ENCODE measurements around the gene SAA2.
"Not testable (repeated sequence)": the region's sequence is repeated elsewhere in the genome, so short reads cannot be mapped to it uniquely, and the experiment has no call there.

SAA2 gene

DNA sequence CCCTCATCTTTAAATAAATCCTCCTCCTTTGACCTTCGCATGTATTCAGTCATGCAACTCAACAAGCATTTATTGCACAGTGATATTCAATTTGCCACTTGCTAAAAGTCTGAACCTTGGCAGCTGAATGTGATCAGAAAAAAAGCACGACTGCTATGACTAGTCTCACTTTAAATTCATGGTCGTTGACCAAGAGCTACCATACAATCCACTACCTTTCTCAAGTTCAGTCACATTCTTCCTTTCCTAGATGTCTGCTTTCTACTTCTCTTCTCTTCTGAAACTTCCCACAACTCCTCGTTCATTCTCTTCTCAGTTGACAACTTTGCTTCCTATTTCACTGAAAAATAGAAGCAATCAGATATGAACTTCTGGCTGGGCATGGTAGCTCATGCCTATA is 15.6 kb upstream of the SAA2 start:
- no peak overlapping the region for H3K4me3 ChIP-seq (replicated peaks in 1 of 2; ENCODE audit: low read depth in 2 of 2, low read length in 2 of 2)
- no peak for DNase-seq (ENCODE audit: low read depth in 2 of 2)
- TF ChIP-seq, protein P1, sequence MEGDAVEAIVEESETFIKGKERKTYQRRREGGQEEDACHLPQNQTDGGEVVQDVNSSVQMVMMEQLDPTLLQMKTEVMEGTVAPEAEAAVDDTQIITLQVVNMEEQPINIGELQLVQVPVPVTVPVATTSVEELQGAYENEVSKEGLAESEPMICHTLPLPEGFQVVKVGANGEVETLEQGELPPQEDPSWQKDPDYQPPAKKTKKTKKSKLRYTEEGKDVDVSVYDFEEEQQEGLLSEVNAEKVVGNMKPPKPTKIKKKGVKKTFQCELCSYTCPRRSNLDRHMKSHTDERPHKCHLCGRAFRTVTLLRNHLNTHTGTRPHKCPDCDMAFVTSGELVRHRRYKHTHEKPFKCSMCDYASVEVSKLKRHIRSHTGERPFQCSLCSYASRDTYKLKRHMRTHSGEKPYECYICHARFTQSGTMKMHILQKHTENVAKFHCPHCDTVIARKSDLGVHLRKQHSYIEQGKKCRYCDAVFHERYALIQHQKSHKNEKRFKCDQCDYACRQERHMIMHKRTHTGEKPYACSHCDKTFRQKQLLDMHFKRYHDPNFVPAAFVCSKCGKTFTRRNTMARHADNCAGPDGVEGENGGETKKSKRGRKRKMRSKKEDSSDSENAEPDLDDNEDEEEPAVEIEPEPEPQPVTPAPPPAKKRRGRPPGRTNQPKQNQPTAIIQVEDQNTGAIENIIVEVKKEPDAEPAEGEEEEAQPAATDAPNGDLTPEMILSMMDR (IDR thresholded peaks at IDR 0.05; ENCODE audit: low read depth, low read length) = no peak

DNA sequence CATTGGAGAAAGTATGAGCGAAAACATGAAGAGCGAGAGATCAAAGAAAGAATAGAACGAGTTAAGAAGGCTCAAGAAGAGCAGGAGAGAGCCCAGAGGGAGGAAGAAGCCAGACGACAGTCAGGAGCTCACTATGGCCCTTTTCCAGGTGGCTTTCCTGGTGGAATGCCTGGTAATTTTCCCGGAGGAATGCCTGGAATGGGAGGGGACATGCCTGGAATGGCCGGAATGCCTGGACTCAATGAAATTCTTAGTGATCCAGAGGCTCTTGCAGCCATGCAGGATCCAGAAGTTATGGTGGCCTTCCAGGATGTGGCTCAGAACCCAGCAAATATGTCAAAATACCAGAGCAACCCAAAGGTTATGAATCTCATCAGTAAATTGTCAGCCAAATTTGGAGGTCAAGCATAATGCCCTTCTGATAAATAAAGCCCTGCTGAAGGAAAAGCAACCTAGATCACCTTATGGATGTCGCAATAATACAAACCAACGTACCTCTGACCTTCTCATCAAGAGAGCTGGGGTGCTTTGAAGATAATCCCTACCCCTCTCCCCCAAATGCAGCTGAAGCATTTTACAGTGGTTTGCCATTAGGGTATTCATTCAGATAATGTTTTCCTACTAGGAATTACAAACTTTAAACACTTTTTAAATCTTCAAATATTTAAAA is 14.3 kb upstream of the SAA2 start:
- H3K4me3 ChIP-seq (replicated peaks in 1 of 2; ENCODE audit: low read depth in 2 of 2, low read length in 2 of 2); DNase-seq (ENCODE audit: low read depth in 2 of 2): not testable (repeated sequence)

DNA sequence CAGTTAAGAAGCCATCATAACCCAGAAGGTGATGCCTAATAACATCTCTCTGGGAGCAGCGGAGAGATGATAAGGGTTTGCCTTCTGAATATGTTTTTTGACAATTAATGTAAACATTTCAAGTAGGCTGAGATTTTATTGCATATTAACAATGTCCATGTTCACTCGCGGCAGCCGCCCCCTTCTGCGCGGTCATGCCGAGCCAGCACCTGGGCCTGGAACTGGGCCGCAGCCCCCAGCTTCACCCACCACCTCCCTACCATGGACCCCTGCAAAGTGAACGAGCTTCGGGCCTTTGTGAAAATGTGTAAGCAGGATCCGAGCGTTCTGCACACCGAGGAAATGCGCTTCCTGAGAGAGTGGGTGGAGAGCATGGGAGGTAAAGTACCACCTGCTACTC is 13.3 kb upstream of the SAA2 start:
- H3K4me3 ChIP-seq (replicated peaks in 1 of 2; ENCODE audit: low read depth in 2 of 2, low read length in 2 of 2) = no peak overlapping the region

DNA sequence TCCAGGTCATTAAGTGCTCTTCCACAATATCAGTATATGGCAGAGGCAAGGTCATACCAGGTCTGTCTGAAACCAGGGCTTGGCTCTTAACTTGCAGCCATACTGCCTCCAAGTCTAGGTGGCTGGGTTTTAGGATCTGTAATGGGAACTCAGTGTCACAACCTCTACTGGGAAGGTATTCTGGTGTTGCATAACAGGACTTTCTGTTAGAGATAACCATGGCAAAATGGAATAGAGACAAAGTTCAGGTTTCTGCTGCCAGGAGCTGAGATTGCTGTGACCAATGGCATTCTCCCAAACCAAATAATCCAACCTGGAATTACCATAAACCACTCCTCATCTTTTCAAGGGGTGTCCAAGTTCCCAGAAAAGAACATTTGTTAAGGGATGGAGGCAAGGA is 10.8 kb upstream of the SAA2 start:
- TF ChIP-seq, protein P1 (IDR thresholded peaks at IDR 0.05; ENCODE audit: low read depth, low read length) = no peak
- no peak for DNase-seq (ENCODE audit: low read depth in 2 of 2)
- H3K4me3 ChIP-seq (replicated peaks in 1 of 2; ENCODE audit: low read depth in 2 of 2, low read length in 2 of 2) = no peak overlapping the region

More for the DNA sequence above, 13.3 kb upstream of the SAA2 start:
- DNase-seq (ENCODE audit: low read depth in 2 of 2) = no peak
- TF ChIP-seq, protein P1 (IDR thresholded peaks at IDR 0.05; ENCODE audit: low read depth, low read length) = no peak

DNA sequence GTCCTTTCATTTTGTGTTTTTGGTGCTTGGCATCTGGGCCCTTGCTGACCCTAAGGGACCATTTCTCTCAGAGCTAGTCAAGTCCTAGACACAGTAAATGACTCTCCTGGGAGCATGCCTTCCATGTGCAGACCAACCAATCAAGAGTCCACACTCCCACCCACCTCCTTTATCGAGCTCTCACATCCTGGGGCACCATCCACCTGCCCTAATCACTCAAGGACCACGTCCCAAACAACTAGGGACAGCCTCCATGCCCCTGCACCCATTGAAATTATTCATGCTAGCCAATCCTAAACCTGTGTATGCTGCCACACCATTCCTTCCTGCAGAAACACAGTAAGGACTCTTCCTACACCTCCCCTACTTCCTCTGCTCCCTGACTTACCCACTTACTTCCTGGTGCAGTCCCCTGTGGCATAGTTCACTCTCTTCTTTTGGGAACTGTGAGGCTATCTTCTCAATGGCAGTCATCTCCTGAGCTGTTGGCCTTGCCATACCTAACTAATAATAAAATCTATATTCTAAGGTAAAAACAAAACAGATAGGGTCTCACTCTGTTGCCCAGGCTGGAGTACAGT is 6.4 kb upstream of the SAA2 start:
- H3K4me3 ChIP-seq (replicated peaks in 1 of 2; ENCODE audit: low read depth in 2 of 2, low read length in 2 of 2) = no peak overlapping the region
- TF ChIP-seq, protein P1 (IDR thresholded peaks at IDR 0.05; ENCODE audit: low read depth, low read length) = no peak
- DNase-seq (ENCODE audit: low read depth in 2 of 2) = no peak

DNA sequence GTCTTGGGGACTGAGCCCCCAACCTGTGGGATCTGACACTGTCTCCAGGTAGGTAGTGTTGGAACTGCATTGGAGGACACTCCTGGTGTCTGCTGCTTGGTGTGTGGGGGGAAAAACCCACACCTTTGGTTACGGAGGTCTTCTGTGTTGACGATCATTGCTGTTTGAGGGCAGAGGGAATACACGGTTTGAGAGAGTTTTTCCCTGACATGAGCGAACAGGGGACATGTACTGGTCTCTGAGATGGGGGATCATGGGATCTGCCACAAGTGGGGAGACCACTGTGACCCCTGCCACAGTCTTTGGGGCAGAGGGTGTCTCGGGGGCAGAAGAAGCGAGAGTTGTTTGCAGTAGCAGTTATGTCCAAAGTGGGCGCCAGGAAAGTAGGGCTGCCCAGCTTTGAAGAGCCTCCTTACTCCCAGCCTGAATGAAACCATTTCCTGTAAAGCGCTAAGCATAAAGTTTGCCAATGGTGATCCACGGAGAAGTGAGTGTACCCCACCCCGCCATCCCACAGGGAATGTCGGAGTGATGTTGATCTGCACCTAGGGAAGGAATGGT is 5.4 kb upstream of the SAA2 start:
- TF ChIP-seq, protein P1 (IDR thresholded peaks at IDR 0.05; ENCODE audit: low read depth, low read length) = no peak
- no peak for DNase-seq (ENCODE audit: low read depth in 2 of 2)
- H3K4me3 ChIP-seq (replicated peaks in 1 of 2; ENCODE audit: low read depth in 2 of 2, low read length in 2 of 2) = no peak overlapping the region

DNA sequence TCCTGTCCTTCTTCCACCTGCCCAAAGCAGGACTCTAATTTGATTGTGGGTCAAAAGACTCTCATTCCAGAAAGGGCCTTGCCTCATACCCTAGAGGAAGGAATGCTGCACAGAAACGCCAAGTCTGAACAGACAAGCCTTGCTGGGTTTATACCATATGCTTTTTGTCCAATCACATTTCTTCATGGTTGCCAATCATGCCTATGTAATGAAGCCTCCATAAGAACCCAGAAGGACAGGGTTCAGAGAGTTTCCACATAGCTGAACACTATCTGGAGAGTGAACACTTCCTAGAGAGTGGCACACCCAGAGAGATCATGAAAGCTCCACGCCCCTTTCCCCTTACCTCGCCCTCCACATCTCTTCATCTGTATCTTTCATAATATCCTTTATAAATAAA is 4.8 kb upstream of the SAA2 start:
- DNase-seq (ENCODE audit: low read depth in 2 of 2) = no peak

DNA sequence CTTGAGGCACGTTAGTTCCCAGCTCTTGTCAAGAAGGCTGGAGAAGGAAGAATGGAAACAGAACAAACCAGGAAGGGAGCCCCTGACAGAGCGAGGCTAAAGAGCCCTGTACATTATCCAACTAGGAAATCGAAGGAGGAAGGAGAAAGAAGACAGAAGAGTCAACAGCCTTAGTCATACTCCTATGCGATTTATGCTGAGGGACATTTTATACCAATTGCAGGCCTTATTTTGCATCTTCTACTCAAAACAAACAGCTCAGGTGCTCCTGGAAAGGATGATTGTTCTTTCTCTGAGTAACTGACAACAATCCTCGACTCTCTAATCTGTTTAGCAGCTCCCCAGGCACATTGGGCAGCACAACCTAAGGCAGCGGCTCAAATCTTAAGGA is 1.3 kb downstream of the SAA2 start:
- not testable (repeated sequence) for H3K4me3 ChIP-seq (replicated peaks in 1 of 2; ENCODE audit: low read depth in 2 of 2, low read length in 2 of 2); DNase-seq (ENCODE audit: low read depth in 2 of 2)

More for the DNA sequence above, 4.8 kb upstream of the SAA2 start:
- TF ChIP-seq, protein P1 (IDR thresholded peaks at IDR 0.05; ENCODE audit: low read depth, low read length) = no peak
- no peak overlapping the region for H3K4me3 ChIP-seq (replicated peaks in 1 of 2; ENCODE audit: low read depth in 2 of 2, low read length in 2 of 2)

DNA sequence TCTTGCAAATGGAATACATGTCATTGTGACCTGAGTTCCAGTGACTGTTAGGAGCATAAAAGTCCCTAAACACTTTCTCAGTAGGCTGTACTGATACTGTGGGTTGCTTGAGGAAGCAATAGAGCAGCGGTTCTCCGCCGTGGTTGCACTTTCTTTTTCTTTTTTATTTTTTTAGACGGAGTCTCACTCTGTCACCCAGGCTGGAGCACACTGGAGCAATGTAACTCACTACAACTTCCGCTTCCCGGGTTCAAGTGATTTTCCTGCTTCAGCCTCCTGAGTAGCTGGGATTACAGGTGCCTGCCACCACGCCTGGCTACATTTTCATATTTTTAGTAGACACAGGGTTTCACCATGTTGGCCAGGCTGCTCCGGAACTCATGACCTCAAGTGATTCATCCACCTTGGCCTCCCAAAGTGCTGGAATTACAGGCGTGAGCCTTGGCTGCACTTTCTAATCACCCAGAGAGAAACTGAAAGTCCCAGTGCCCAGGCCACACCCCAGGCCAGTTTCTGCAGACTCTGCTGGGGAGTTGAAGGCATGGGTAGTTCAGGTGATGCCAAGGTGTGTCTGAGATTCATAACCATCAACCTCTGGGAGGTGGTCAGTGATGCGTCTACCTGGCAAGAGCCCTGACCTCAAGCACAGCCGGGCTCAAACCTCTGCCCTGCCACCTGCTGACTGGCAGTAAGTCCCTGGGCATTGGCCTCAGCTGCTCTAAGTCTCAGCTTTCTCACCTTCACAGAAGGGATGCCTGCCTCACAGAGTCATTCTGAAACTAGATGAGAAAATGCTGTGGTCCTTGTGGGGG is 1.9 kb downstream of the SAA2 start:
- H3K4me3 ChIP-seq (replicated peaks in 1 of 2; ENCODE audit: low read depth in 2 of 2, low read length in 2 of 2); DNase-seq (ENCODE audit: low read depth in 2 of 2): not testable (repeated sequence)
